Urothelium cell line (cell line): ENCODE results near the gene KLK11.
A peak's percentile ranks its signal among the peaks of the same experiment; 100 is the strongest.

ENCODE experiments used
- DNase-seq: peaks from one replicate; pipeline ENCODE4 v3.0.0; 2011; ENCODE audit warnings: low spot score, mixed read lengths
- FAIRE-seq: peaks from 2 replicates; lab custom pipeline; 2011; peaks lifted over from hg19 to GRCh38; lab: Jason Lieb, UNC

KLK11 gene

GRCh38 chr19:51026554-51026831 lies at the start of gene KLK11:
TSS of gene KLK11 (minus strand) at chr19:51026616. CDS start at chr19:51025631, 985 bp downstream.
- DNase-seq (no peak), FAIRE-seq (no peak)

GRCh38 chr19:51075998-51076397 lies 49.6 kb upstream of the KLK11 start:
- FAIRE-seq = no peak
- DNase-seq = no peak

DNA sequence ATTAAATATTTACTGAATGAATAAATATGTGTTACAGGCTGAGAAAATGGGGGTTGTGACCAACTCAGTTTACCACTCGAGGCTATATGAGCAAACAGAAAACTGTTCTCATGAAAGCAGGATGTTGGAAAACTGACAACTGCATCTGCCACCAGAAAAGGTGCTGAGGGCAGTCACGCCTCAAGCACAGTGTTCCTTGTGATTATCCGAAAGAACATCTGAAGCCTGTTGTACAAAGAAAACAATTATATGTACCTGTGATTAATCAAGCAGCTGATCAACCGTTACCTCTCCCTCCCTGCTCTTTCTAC lies 44.6 kb upstream of the KLK11 start:
- FAIRE-seq = no peak

DNA sequence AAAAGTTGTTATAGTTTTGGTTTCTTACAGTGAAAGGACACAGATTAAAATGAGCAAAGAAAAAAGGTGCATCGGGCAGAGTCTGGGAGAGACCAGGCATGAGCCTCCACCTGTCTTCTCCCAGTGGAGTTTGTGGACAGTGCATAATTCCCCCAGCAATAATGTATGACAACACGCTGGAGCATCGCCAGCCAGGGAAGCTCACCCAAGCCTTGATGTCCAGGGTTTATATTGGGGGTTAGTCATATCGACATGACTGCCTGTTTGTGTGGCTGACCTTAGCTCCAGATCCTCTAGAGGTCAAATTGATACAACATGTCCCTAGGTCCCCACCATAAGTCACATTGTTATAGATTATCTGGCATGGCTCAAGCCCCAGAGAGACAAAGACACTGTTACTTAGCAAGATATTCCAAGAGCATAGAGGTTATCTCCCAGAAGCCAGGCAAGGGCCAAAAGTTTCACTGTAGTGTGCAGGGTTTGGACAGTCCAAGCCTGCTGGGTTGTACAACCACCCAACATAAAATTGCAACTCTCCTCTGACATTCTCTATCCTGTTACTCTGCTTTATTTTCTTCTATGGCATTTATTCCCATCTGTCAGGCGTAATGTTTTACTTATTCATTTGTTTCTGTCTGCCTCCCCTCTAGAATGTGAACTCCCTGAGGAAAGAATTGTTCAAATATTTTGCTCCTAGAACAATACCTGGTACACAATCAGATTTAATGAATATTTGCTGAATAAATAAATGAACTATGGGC lies 44.1 kb upstream of the KLK11 start:
- FAIRE-seq = no peak
- DNase-seq = no peak

More for the DNA sequence above, 44.6 kb upstream of the KLK11 start:
- DNase-seq = no peak

DNA sequence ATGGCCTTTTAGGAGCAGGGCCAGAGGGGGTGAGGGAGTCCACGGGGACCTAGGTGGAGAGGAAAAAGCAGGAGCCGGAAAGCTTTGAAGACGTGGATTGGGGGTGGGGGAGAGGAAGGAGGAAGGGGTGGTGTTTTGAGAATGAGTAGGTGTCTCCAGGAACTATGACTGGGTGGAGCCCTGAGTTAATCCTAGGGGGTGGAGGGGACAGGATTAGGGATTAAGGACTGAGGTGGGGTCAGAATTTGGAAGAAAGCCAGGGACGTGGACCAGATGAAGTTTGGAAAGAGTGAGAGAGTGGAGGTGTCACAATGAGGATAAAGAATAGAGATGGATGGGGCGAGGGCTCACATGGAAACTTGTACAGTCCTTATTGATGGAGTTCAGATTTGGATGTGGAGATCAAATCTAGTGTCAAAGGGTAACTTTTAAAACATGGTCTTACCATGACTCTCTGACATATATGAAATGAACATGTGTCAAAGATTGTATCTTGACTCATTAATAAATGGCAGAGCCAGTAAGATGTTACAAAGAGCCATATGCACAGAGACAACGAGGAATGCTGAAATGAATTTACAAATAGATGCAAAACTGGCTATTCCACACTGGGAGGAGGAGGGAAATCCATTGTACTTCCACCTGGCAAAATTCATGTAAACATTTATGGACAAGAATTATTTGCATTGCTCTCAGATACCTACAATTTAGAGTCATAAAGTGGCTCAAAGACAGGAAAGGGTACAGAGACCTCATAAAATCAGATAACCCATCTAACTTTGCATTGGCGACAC lies 40.2 kb upstream of the KLK11 start:
- FAIRE-seq (no peak), DNase-seq (no peak)

DNA sequence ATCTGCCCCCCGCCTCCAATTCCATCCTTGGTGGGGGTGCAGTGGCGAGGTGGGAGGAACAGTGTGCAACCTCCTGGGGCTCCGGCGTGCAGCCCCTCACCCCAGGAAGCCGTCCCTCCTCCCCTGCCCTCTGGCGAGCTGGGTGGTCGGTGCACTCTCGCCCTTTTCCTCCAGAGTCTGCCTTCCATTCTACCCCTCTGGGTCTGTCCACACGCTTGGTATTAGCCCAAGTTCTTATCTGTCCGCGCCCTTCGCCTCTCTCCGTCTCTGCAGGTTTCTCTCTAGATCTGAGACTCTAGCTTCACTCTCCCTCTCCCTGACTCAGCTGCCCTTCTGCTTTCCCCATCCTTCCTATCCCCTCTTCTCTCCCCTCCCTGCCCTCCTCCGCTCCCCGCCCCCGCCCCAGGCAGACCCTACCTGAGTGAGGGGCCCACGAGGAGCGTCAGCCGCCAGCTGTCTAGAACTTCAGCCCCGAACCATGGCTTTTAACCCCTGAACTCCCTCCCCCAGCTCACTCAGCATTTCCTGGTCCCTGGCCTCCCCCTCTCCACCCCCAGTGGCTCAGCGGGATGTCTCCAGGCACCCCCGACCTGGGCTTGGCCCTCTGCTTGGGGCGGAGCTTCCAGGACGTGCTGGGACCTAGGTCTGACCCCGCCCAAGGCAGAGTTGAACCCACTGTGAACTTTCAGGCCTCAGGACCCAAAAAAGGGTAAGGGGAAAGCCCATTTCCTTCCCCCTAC lies 39.0 kb upstream of the KLK11 start:
- FAIRE-seq (no peak), DNase-seq (no peak)

GRCh38 chr19:51064534-51065220 lies 38.3 kb upstream of the KLK11 start, which contains the start of gene KLK13:
TSS of gene KLK13 (minus strand) at chr19:51065092. CDS start at chr19:51065067, 25 bp downstream.
- peak; percentile 59 for FAIRE-seq
- DNase-seq = peak; percentile 82

DNA sequence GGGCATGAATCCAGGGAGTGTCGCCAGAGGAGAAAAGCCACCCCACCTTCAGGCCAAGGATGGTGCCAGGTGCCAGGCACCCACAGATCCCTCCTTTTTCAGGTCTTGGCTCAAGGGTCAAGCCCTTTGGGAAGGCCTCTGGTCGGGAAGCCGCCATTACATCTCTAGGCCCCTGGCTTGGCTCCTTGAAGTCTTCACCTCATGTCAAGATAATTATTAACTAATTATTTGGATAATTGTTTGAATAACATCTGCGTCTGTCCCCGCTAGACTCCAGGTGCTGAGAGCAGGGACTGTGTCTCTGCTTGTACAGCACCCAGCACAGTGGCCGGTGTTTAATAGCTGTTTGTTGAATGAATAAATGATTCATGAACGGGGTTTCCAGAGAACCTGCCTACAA lies 37.2 kb upstream of the KLK11 start:
- no peak for FAIRE-seq
- no peak for DNase-seq

DNA sequence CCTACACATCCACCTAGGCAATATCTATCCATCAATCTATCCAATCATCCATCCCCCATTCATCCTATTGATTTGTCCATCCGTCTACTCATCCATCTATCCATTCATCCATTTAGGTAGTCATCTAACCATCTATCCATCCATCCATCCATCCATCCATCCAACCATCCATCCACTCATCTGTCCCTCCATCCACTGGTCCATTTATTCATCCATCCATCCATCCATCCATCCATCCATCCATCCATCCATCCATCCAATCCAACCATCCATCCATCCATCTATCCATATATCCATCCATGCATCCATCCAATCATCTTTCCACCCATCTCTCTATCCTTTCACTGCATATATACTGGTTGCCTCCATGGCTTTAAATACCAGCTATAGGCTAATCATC lies 34.6 kb upstream of the KLK11 start:
- DNase-seq (no peak), FAIRE-seq (peak; percentile 48)

GRCh38 chr19:51060336-51060735 lies 33.9 kb upstream of the KLK11 start:
- DNase-seq = no peak
- FAIRE-seq = no peak

DNA sequence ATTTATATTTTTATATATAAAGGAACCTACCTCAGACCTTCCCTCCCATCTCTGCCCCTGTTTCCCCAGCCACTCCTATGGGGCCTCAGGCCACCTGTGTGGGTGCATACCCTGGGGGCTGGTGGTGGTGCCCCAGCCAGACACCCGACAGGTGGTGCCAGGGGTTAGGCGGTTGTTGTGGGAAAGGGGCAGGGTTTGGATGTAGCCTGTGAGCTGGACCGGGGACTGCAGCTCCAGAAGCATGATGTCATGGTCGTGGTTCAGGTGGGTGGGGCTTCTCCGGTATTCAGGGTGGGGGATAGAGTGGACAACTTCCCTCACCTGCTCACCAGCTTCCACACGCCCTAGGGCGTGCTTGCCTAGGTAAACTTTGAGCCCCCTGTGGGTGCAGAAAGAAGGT lies 33.3 kb upstream of the KLK11 start:
- DNase-seq = no peak
- FAIRE-seq = no peak

- no peak for DNase-seq
- no peak for FAIRE-seq
Measured at GRCh38 chr19:51055866-51056265, 29.4 kb upstream of the KLK11 start.

- DNase-seq (no peak), FAIRE-seq (no peak)
Measured at GRCh38 chr19:51047031-51047335, 20.6 kb upstream of the KLK11 start.

DNA sequence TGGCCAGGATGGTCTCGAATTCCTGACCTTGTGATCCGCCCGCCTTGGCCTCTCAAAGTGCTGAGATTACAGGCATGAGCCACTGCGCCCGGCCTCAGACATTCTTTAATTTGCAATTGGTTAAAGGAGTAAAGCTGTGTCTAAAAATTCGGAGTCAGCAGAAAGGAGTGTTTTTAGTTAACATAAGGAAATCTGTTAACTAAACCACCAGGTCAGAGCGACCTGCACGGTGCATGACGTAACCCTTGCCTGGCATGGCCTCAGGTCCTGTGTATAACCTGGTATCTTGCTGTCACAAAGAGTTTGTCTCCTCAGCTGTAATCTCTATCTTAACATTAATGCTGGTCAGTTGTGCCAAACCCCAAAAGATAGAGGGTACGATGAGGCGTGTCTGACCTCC lies 17.9 kb upstream of the KLK11 start:
- DNase-seq = no peak
- no peak for FAIRE-seq

DNA sequence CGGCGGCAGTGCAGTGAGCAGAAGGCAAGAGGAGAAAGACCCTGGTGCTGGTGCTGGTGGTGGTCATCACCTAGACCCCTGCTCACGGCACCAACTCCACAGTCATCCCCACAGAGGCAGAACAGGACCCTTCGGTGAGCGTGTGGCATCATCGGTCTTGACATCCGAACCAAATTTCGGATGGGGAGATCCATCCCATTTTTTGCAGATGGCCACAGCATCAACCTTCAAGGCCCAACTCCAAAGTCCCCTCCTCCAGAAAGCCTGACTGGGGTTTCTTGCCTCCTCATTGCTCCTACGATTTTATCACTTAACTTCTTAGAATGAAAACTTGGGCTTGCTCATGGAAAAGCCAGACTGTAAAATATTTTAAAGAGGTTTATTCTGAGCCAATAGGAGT lies 17.1 kb upstream of the KLK11 start:
- FAIRE-seq (no peak), DNase-seq (no peak)

DNA sequence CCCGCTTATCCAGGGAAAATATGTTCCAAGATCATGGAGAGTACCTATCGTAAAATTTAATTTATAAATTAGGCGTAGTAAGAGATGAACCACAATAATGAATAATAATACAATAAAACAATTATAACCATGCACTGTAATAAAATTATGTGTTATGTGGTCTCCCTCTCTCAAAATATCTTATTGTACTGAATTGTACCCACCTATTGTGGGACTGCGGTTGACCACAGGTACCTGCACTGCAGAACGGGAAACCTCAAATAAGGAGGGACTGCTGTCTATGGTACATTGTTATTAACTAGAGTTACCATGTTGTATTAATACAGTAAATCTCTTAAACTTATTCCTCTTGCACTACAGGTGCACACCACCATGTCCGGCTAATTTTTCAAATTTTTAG lies 13.7 kb upstream of the KLK11 start:
- FAIRE-seq = no peak
- no peak for DNase-seq

DNA sequence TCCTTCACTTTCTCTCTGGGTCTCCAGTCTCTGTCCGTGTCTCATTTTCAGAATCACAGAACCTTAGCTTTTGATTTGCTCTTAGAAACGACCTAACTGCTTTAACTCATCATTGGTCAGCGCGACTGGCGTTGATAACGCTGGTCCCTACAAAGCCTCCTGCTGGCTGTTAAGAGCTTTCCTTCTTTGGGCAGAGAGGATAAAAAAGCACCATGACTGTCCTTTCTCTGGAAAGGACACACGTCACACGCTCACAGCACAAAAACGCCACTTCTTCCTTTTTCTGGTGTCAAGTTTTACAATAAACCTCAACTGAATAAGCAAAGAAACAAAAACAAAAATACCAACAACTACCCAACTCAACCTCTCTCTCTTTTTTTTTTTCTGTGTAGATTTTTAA lies 10.1 kb upstream of the KLK11 start:
- FAIRE-seq (no peak), DNase-seq (no peak)

DNA sequence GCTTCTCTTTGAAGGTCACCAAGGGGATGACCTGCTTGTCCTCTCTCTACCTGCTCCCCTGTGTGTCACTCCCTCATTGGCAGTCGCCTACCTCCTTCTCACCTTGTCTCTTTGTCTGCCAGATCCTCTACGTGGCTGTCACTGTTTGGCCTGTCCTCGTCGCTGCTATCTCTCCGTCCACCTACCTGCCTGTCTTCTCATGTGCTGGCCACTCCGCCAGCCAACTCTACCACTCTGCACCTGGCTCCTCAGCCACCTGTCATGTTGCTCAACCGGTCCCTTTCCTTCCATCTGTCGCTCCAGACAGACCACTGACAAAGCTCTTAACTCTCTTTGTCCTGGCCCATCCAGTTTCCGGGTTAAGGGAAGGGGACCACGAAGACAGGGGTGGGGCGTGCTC lies 8.3 kb upstream of the KLK11 start, which contains the start of gene KLK12:
KLK12 (minus strand) TSS at position 299 of the 400 bp plus-strand sequence. CDS start 381 bp downstream, outside the sequence.
- FAIRE-seq = no peak
- DNase-seq = no peak

DNA sequence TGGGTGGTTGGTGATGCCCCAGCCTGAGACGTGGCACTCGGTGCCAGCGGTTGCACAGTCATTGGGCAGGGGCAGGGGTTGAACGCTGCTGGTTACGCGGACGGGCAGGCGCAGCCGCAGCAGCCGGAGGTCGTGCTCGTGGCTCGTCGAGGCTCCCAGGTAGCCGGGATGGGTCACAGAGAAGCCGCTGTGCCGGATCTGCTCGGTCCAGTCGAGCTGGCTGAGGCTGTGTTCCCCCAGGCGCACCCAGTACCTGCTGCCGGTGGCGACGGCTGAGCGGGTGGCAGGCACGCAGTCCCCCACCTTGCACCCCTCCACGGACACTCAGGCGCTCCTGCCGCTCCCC lies 5.4 kb upstream of the KLK11 start:
- FAIRE-seq (no peak), DNase-seq (no peak)

DNA sequence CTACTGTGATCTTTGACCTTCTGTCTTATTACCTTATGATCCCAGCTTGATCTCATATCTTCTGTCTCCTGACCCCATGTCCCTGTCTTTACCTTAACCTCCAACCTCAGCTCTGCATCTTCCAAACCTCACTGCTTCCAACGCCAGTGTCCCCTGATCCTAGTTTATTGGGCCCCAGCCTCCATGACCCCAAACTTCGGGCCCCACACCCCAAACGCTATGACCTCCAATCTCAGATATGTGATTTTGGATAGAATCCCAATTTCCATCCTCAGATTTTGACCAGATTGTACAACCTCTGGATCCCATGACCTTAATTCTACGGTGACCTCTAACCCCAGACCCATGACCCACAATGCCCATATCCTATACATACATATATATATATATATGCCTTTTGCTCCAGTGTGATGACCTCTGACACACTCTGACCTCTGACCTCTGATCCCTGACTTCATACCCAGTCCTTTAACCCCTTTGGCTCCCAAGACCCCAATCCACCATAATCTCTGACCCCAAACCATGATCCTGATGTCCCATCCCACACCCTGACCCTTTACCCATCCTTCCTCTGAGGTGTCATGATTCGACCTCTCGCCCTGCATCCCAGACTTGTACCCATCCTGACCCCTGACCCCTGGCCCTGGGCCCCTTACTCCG lies 4.9 kb upstream of the KLK11 start:
- no peak for DNase-seq
- FAIRE-seq = no peak

GRCh38 chr19:51030631-51031030 lies 4.2 kb upstream of the KLK11 start:
- FAIRE-seq (peak; percentile 71), DNase-seq (peak; percentile 26)
